Smooth muscle cell of the umbilical artery (primary cell): ENCODE data around the gene RPS6KA5. TPM values are rescaled to one million over a fixed set of nuclear protein-coding genes. Genes with fewer than 3 reads are reported as not detected.

ENCODE experiments used
- total RNA-seq: library from RNA; depleted of rRNA; stranded (reverse); fragments of >200 nt; gene quantifications from 2 replicates; pipeline ENCODE4 v1.2.3, GENCODE V29; 2014

Gene RPS6KA5
- total RNA-seq, result 0.30 and 0.46 TPM in 2 replicates

DNA sequence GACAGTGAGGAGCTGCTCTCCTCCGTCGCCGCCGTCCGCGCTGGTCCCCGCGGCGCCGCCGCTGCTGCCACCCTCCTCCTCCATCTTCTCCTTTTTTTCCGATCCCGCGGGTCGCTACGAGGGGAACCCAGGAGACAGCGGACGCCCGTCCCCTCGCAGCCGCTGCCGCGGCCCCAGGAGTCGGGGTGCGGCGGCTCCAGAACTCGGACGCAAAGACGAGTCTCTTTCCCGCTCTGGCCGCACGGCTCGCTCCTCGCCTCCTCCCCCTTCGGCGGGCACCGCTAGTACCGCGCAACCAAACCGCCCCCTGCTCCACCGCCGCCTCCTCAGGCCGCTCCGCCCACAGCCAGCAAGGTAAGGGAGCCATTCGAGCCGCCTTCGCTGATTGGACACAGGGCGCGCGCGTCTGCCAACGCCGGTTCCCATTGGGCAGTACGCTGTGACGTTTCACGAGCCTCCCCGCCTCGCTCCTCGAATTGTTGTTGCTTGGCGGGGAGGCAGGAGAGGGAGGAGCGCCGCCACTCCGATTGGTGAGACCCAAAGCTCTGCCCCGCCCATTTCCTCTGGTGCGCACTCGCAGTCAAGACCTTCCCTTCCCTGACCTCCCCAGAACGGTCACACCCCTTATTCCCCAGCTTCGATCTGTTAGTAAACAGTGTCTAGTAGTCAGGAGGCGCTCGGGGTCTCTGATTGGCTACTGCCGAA, at the start of gene RPS6KA5:
RPS6KA5 (minus strand) TSS at position 291 of the 705 bp plus-strand sequence; CDS start at position 84, 207 bp downstream.

GRCh38 chr14:90815822-90816662, 244.4 kb downstream of the RPS6KA5 start, which contains the start of gene TTC7B:
TSS of gene TTC7B (minus strand) at chr14:90816430. CDS start at chr14:90816295, 135 bp downstream.

Other genes with a start within 250 kb of the RPS6KA5 start
- 11.0 and 41.9 TPM in 2 replicates for gene TTC7B, start 244.2 kb downstream of the RPS6KA5 start, total RNA-seq
- 25.8 and 31.3 TPM in 2 replicates for gene DGLUCY, start 53.4 kb upstream of the RPS6KA5 start, total RNA-seq
- gene GPR68, start 184.1 kb upstream of the RPS6KA5 start, total RNA-seq, result 6.8 and 10.1 TPM in 2 replicates